ENCODE results near the gene FTL. TPM values are rescaled to one million over a fixed set of nuclear protein-coding genes. Genes with fewer than 3 reads are reported as not detected.

Gene FTL
- total RNA-seq, 2 experiments from 2014 or later: 616 to 627 TPM

GRCh38 chr19:48955308-48955958 is 9.7 kb upstream of the FTL start:
- no peak for ATAC-seq (ENCODE audit: poor library complexity)
- POLR2A ChIA-PET: interaction anchor here (1.6 to 3.3 kb wide), 2 partner anchors 10 to 38 kb away, joined by 4 to 38 read pairs; partner anchors contain the start of genes FTL and RUVBL2
- Mint-ChIP-seq H3K4me1 (ENCODE audit: low read depth) (peaks cover 31% of the 10 kb centered on the region), H3K4me3 (peak overlapping the region; percentile 90), H3K9me3 (no peaks in the 10 kb centered on the region), H3K27me3 (no peaks in the 10 kb centered on the region), H3K36me3 (ENCODE audit: low read depth) (peaks cover 12% of the 10 kb centered on the region), H3K27ac (peak overlapping the region; percentile 72)
- Histone ChIP-seq H3K4me3 (ENCODE audit: low read length) (peak overlapping the region; percentile 99), H3K9me3 (ENCODE audit: control insufficient read depth in 1 of 2, insufficient read depth in 1 of 2, low read length in 2 of 2) (no peaks in the 10 kb centered on the region), H3K4me1 (ENCODE audit: insufficient read depth, low read length) (peaks cover 30% of the 10 kb centered on the region), H3K27me3 (ENCODE audit: control insufficient read depth in 1 of 2, insufficient read depth in 2 of 2, low read length in 2 of 2) (no peaks in the 10 kb centered on the region), H3K27ac (ENCODE audit: low read depth in 1 of 2, low read length in 2 of 2) (peak overlapping the region; percentile 69 to 90), H3K36me3 (ENCODE audit: insufficient read depth, low read length) (no peaks in the 10 kb centered on the region)
- TF ChIP-seq CTCF (IDR thresholded peaks at IDR 0.05): no peak
- CTCF ChIA-PET: interaction anchor here (0.6 to 1.7 kb wide), 3 partner anchors 15 to 302 kb away, joined by 3 to 5 read pairs (median 5); no protein-coding TSS in a partner anchor
- intact Hi-C loops (cut with DNase I, micrococcal nuclease): loop anchor here in 1 of 2 experiments (1.0 kb wide), 1 partner anchor 10 kb away; the partner anchor contains the start of gene FTL
- DNase-seq: no peak

- Histone ChIP-seq H3K27ac (ENCODE audit: low read depth in 1 of 2, low read length in 2 of 2) (no peak overlapping the region), H3K4me3 (ENCODE audit: low read length) (no peak overlapping the region), H3K36me3 (ENCODE audit: insufficient read depth, low read length) (no peaks in the 10 kb centered on the region), H3K9me3 (ENCODE audit: control insufficient read depth in 1 of 2, insufficient read depth in 1 of 2, low read length in 2 of 2) (no peaks in the 10 kb centered on the region), H3K27me3 (ENCODE audit: control insufficient read depth in 1 of 2, insufficient read depth in 2 of 2, low read length in 2 of 2) (no peaks in the 10 kb centered on the region), H3K4me1 (ENCODE audit: insufficient read depth, low read length) (peaks cover 47% of the 10 kb centered on the region)
- no peak for TF ChIP-seq CTCF (IDR thresholded peaks at IDR 0.05)
- ChIA-PET POLR2A (no interaction called here), CTCF (interaction anchor here (0.7 kb wide), 1 partner anchor 34 kb away, joined by 3 read pairs; no protein-coding TSS in a partner anchor)
- intact Hi-C loops (cut with DNase I, micrococcal nuclease): no loop called here
- H3K36me3 Mint-ChIP-seq (ENCODE audit: low read depth): peaks cover 12% of the 10 kb centered on the region
- DNase-seq: no peak
- peak overlapping the region; percentile 7 for H3K27ac Mint-ChIP-seq
- peak overlapping the region; percentile 71 for H3K4me3 Mint-ChIP-seq
- H3K4me1 Mint-ChIP-seq (ENCODE audit: low read depth): peaks cover 45% of the 10 kb centered on the region
- no peaks in the 10 kb centered on the region for H3K9me3 Mint-ChIP-seq
- H3K27me3 Mint-ChIP-seq: no peaks in the 10 kb centered on the region
- no peak for ATAC-seq (ENCODE audit: poor library complexity)
Observed at GRCh38 chr19:48958006-48958405, 7.1 kb upstream of the FTL start.

- no peaks in the 10 kb centered on the region for H3K9me3 Mint-ChIP-seq
- peaks cover 58% of the 10 kb centered on the region for H3K4me1 ChIP-seq (ENCODE audit: insufficient read depth, low read length)
- no peak for TF ChIP-seq CTCF (IDR thresholded peaks at IDR 0.05)
- no peaks in the 10 kb centered on the region for H3K27me3 ChIP-seq (ENCODE audit: control insufficient read depth in 1 of 2, insufficient read depth in 2 of 2, low read length in 2 of 2)
- peaks cover 12% of the 10 kb centered on the region for H3K36me3 Mint-ChIP-seq (ENCODE audit: low read depth)
- no peaks in the 10 kb centered on the region for H3K27me3 Mint-ChIP-seq
- H3K9me3 ChIP-seq (ENCODE audit: control insufficient read depth in 1 of 2, insufficient read depth in 1 of 2, low read length in 2 of 2): no peaks in the 10 kb centered on the region
- H3K4me3 ChIP-seq (ENCODE audit: low read length): no peak overlapping the region
- H3K36me3 ChIP-seq (ENCODE audit: insufficient read depth, low read length): no peaks in the 10 kb centered on the region
- H3K4me3 Mint-ChIP-seq: no peak overlapping the region
- ChIA-PET POLR2A (interaction anchor here (0.6 to 1.0 kb wide), 3 partner anchors 11 to 27 kb away, joined by 3 to 8 read pairs (median 5); partner anchors contain the start of gene DHDH), CTCF (interaction anchor here (0.9 kb wide), 1 partner anchor 11 kb away, joined by 3 read pairs; no protein-coding TSS in a partner anchor)
- ATAC-seq (ENCODE audit: poor library complexity): no peak
- intact Hi-C loops (cut with DNase I, micrococcal nuclease): no loop called here
- DNase-seq: peak in 2 of 14 experiments; percentile 28 to 40
- no peak overlapping the region for H3K27ac Mint-ChIP-seq
- no peak overlapping the region for H3K27ac ChIP-seq (ENCODE audit: low read depth in 1 of 2, low read length in 2 of 2)
- H3K4me1 Mint-ChIP-seq (ENCODE audit: low read depth): peaks cover 55% of the 10 kb centered on the region
Observed at GRCh38 chr19:48959341-48960239, 5.5 kb upstream of the FTL start.

Data from CD4-positive, alpha-beta T cell (primary cell).